ENCODE data around the gene NOL3. TPM values are rescaled to one million over a fixed set of nuclear protein-coding genes. Genes with fewer than 3 reads are reported as not detected.

Gene NOL3
- total RNA-seq, 1 donor from 2014 or later = 10.9 TPM

DNA sequence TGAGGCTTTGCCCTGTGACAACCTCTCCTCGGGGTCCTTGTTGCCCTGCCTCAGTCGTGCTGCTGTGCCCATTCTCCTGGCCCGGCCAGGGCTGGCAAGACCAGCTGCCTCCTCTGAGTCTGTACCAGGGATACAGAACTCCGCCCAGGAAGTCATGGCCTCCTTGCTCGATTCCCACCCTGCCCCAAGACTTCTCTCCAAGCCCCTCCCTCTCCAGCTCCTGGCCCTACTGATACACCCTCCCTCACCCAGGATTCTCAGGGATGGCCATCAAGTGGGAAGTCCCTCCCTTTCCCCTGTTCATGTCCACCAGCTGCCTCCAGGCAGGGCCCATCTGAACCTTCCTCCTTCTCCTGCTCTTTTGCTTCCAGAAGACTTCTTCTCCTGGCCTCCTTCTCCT, 45.4 kb downstream of the NOL3 start:
- H3K27me3 ChIP-seq (ENCODE audit: insufficient read depth, low read length) = no peaks in the 10 kb centered on the region
- TF ChIP-seq EZH2 (IDR thresholded peaks at IDR 0.05; ENCODE audit: insufficient read depth, low read length) = no peak
- TF ChIP-seq CTCF (IDR thresholded peaks at IDR 0.05; ENCODE audit: insufficient read depth, low read depth, low read length) = no peak
- H3K27ac Mint-ChIP-seq (ENCODE audit: unreplicated experiment) = no peak overlapping the region

GRCh38 chr16:67216612-67217490, 46.5 kb downstream of the NOL3 start:
- Mint-ChIP-seq H3K27me3 (ENCODE audit: low read depth, unreplicated experiment) (peaks cover 15% of the 10 kb centered on the region), H3K4me3 (ENCODE audit: unreplicated experiment) (no peak overlapping the region)
- H2AFZ ChIP-seq (ENCODE audit: low read depth, low read length) = no peak overlapping the region

More for the DNA sequence above, 45.4 kb downstream of the NOL3 start:
- H3K79me2 ChIP-seq (ENCODE audit: insufficient read depth, low read length) = no peaks in the 10 kb centered on the region
- no peak overlapping the region for H2AFZ ChIP-seq (ENCODE audit: low read depth, low read length)
- DNase-seq (ENCODE audit: low read depth) (no peak), FAIRE-seq (no peak)
- H3K4me2 ChIP-seq (ENCODE audit: low read length) = no peak overlapping the region
- H3K9ac ChIP-seq (ENCODE audit: low read length) = no peak overlapping the region
- no peaks in the 10 kb centered on the region for H3K9me3 ChIP-seq (ENCODE audit: insufficient read depth, low read depth, low read length)
- Mint-ChIP-seq H3K9me3 (ENCODE audit: unreplicated experiment) (no peaks in the 10 kb centered on the region), H3K4me1 (ENCODE audit: low read depth, unreplicated experiment) (peaks cover 2% of the 10 kb centered on the region), H3K36me3 (ENCODE audit: low read depth, unreplicated experiment) (peaks cover 32% of the 10 kb centered on the region), H3K27me3 (ENCODE audit: low read depth, unreplicated experiment) (peaks cover 21% of the 10 kb centered on the region), H3K4me3 (ENCODE audit: unreplicated experiment) (no peak overlapping the region)
- no peak overlapping the region for H3K4me3 ChIP-seq (ENCODE audit: insufficient read depth, low read depth, low read length)
- H4K20me1 ChIP-seq (ENCODE audit: insufficient read depth, low read length) = no peaks in the 10 kb centered on the region
- no peaks in the 10 kb centered on the region for H3K36me3 ChIP-seq (ENCODE audit: insufficient read depth, low read length)
- H3K4me1 ChIP-seq (ENCODE audit: insufficient read depth, low read length) = no peaks in the 10 kb centered on the region
- H3K27ac ChIP-seq (ENCODE audit: low read depth, low read length) = no peak overlapping the region

More at GRCh38 chr16:67216612-67217490, 46.5 kb downstream of the NOL3 start:
- DNase-seq (ENCODE audit: low read depth) (no peak), FAIRE-seq (no peak)
- no peak overlapping the region for H3K9ac ChIP-seq (ENCODE audit: low read length)
- Mint-ChIP-seq H3K4me1 (ENCODE audit: low read depth, unreplicated experiment) (peaks cover under 1% of the 10 kb centered on the region), H3K36me3 (ENCODE audit: low read depth, unreplicated experiment) (peaks cover 34% of the 10 kb centered on the region), H3K9me3 (ENCODE audit: unreplicated experiment) (no peaks in the 10 kb centered on the region), H3K27ac (ENCODE audit: unreplicated experiment) (no peak overlapping the region)
- no peaks in the 10 kb centered on the region for H3K9me3 ChIP-seq (ENCODE audit: insufficient read depth, low read depth, low read length)
- no peaks in the 10 kb centered on the region for H3K79me2 ChIP-seq (ENCODE audit: insufficient read depth, low read length)
- no peak for TF ChIP-seq CTCF (IDR thresholded peaks at IDR 0.05; ENCODE audit: insufficient read depth, low read depth, low read length)
- no peak for TF ChIP-seq EZH2 (IDR thresholded peaks at IDR 0.05; ENCODE audit: insufficient read depth, low read length)
- no peaks in the 10 kb centered on the region for H4K20me1 ChIP-seq (ENCODE audit: insufficient read depth, low read length)
- no peak overlapping the region for H3K27ac ChIP-seq (ENCODE audit: low read depth, low read length)
- no peak overlapping the region for H3K4me2 ChIP-seq (ENCODE audit: low read length)
- no peaks in the 10 kb centered on the region for H3K36me3 ChIP-seq (ENCODE audit: insufficient read depth, low read length)
- no peaks in the 10 kb centered on the region for H3K4me1 ChIP-seq (ENCODE audit: insufficient read depth, low read length)
- H3K27me3 ChIP-seq (ENCODE audit: insufficient read depth, low read length) = no peaks in the 10 kb centered on the region
- no peak overlapping the region for H3K4me3 ChIP-seq (ENCODE audit: insufficient read depth, low read depth, low read length)
